K562 (cell line): Measurements from ENCODE around the gene FBL. TPM values are rescaled to one million over a fixed set of nuclear protein-coding genes. Genes with fewer than 3 reads are reported as not detected.

Experiments used
- COPS2 ChIP-seq: fragments of 450-650 bp; conservative IDR thresholded peaks from 2 replicates; pipeline ENCODE4 v1.6.1; 2016; ENCODE audit warnings: mild to moderate bottlenecking, moderate library complexity
- E4F1 ChIP-seq: fragments of 250-450 bp; sonication (Bioruptor Pico); IDR thresholded peaks from 2 replicates; pipeline ENCODE4 v1.5.0; 2021; ENCODE audit warnings: mild to moderate bottlenecking, borderline replicate concordance
- FOXM1 ChIP-seq, 2 experiments: fragments of 450-650 bp in 1 of 2; sonication (generic) in 1 of 2; formaldehyde crosslinking in 1 of 2; IDR thresholded peaks; 2 replicates each; pipeline versions ENCODE4 v1.6.1 to v1.9.0; 2017 to 2022; ENCODE audit warnings: low read depth in 2 of 2, mild to moderate bottlenecking in 2 of 2, missing genetic modification reagents in 1 of 2, moderate library complexity in 1 of 2
- MLLT1 ChIP-seq, 2 experiments: fragments of 450-650 bp; IDR thresholded peaks; 2 replicates each; pipeline ENCODE4 v1.6.1; 2016
- NEUROD1 ChIP-seq: fragments of 150-350 bp; IDR thresholded peaks from 2 replicates; pipeline ENCODE4 v1.6.1; 2014; ENCODE audit warnings: borderline replicate concordance, low read length, low read depth; ENCODE audit not compliant: partially characterized antibody
- ZBTB7A ChIP-seq: IDR thresholded peaks from 2 replicates; pipeline ENCODE4 v1.6.1; 2011; ENCODE audit warnings: low read depth, mild to moderate bottlenecking, low read length, moderate library complexity, borderline replicate concordance; ENCODE audit not compliant: control insufficient read depth
- polyA plus RNA-seq, 8 experiments: library from polyadenylated mRNA; depleted of rRNA in 4 of 8; stranded (reverse) in 5 of 8; unstranded in 3 of 8; fragments of >200 nt; fragmentation: Nextera tagmentation in 2 of 8; fragmentation: Illumina TruSeq in 1 of 8; extraction: Ambion mirVana in 2 of 8; extraction: Trizol in 1 of 8; gene quantifications; 2 replicates each; pipeline versions ENCODE4 v1.2.1 to v1.2.3, GENCODE V29; 2011 to 2014; ENCODE audit warnings: inconsistent platforms in 1 of 8, missing spikeins in 1 of 8
- total RNA-seq, 7 experiments: library from RNA; depleted of rRNA in 6 of 7; stranded (reverse); fragments of >200 nt in 6 of 7; fragmentation: Illumina TruSeq in 2 of 7; extraction: Trizol in 2 of 7; gene quantifications; 2 replicates each; pipeline versions ENCODE4 v1.2.1 to v1.2.3, GENCODE V29; 2011 to 2021; ENCODE audit warnings: low replicate concordance in 1 of 7
- TF ChIP-seq, protein P1 (sequence below): fragments of 450-650 bp; IDR thresholded peaks from 2 replicates; pipeline ENCODE4 v1.6.1; 2016; ENCODE audit warnings: low read depth
- TF ChIP-seq, protein P2 (sequence below), 2 experiments: fragments of 450-650 bp in 1 of 2; sonication (generic) in 1 of 2; formaldehyde crosslinking in 1 of 2; IDR thresholded peaks in 1 of 2; conservative IDR thresholded peaks in 1 of 2; 2 replicates each; pipeline versions ENCODE4 v1.6.1 to v1.8.1; 2016 to 2023; ENCODE audit warnings: mild to moderate bottlenecking in 2 of 2, moderate library complexity in 2 of 2, inconsistent platforms in 1 of 2, missing genetic modification reagents in 1 of 2
- TF ChIP-seq, protein P3 (sequence below): fragments of 250-450 bp; sonication (Bioruptor Pico); IDR thresholded peaks from 2 replicates; pipeline ENCODE4 v1.8.0; 2022; ENCODE audit warnings: moderate library complexity, mild to moderate bottlenecking, inconsistent platforms

FBL gene
- total and polyA plus RNA-seq, 9 of the 15 experiments (the other 6 are each of a cell fraction or from before 2014, with no cell fraction given): 201 to 1,696 (median 696) TPM

DNA sequence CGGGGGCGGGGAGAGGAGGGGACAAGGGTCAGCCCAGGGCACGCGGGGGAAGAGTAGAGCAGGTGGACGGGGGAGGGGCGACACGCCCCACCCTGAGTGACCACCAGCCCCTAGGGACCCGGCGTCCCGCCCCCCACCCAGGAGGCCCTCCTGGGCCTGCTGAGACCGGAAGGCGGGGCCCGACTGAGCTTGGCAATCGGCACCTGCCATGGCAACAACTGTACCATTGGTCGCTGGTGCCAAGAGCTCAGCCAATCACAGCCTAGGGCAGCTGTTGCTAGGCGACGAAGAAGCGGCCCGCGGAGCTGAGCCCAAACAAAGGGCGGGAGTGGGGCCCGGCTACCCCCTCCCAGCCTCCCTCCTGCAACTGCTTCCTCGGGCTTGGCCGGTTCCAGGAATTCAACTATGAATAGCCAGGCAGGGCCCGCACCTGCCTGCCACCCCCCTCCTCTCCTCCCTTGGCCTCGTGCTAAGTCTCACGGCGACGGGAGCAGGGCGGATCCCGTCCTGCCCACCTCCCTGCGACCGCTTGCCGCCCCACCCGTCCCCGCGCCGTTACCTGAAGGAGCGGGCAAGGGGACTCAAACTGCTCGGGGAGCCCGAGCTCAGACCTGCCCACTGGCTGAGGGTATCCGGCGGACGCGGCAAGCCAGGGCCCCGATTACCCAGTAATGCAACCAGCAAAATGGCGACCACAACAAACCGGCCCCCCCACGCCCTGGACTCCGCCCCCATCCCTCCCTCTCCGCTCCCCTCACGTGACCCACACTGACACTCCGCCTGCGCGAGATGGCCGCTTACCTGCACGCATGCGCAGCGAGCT, 12.5 kb downstream of the FBL start, which contains the start of gene DYRK1B (continued):
- TF ChIP-seq ZBTB7A (peak; percentile 73; the same call in 1 of the 2 replicates), FOXM1 (IDR thresholded peaks at IDR 0.05; ENCODE audit: low read depth) (no peak), FOXM1 (CRISPR knock-in tag; IDR thresholded peaks at IDR 0.05; ENCODE audit: low read depth) (no peak), MLLT1 (IDR thresholded peaks at IDR 0.05) (no peak), NEUROD1 (peak; percentile 85), COPS2 (no peak), E4F1 (CRISPR knock-in tag) (no peak)
- TF ChIP-seq, protein P1, sequence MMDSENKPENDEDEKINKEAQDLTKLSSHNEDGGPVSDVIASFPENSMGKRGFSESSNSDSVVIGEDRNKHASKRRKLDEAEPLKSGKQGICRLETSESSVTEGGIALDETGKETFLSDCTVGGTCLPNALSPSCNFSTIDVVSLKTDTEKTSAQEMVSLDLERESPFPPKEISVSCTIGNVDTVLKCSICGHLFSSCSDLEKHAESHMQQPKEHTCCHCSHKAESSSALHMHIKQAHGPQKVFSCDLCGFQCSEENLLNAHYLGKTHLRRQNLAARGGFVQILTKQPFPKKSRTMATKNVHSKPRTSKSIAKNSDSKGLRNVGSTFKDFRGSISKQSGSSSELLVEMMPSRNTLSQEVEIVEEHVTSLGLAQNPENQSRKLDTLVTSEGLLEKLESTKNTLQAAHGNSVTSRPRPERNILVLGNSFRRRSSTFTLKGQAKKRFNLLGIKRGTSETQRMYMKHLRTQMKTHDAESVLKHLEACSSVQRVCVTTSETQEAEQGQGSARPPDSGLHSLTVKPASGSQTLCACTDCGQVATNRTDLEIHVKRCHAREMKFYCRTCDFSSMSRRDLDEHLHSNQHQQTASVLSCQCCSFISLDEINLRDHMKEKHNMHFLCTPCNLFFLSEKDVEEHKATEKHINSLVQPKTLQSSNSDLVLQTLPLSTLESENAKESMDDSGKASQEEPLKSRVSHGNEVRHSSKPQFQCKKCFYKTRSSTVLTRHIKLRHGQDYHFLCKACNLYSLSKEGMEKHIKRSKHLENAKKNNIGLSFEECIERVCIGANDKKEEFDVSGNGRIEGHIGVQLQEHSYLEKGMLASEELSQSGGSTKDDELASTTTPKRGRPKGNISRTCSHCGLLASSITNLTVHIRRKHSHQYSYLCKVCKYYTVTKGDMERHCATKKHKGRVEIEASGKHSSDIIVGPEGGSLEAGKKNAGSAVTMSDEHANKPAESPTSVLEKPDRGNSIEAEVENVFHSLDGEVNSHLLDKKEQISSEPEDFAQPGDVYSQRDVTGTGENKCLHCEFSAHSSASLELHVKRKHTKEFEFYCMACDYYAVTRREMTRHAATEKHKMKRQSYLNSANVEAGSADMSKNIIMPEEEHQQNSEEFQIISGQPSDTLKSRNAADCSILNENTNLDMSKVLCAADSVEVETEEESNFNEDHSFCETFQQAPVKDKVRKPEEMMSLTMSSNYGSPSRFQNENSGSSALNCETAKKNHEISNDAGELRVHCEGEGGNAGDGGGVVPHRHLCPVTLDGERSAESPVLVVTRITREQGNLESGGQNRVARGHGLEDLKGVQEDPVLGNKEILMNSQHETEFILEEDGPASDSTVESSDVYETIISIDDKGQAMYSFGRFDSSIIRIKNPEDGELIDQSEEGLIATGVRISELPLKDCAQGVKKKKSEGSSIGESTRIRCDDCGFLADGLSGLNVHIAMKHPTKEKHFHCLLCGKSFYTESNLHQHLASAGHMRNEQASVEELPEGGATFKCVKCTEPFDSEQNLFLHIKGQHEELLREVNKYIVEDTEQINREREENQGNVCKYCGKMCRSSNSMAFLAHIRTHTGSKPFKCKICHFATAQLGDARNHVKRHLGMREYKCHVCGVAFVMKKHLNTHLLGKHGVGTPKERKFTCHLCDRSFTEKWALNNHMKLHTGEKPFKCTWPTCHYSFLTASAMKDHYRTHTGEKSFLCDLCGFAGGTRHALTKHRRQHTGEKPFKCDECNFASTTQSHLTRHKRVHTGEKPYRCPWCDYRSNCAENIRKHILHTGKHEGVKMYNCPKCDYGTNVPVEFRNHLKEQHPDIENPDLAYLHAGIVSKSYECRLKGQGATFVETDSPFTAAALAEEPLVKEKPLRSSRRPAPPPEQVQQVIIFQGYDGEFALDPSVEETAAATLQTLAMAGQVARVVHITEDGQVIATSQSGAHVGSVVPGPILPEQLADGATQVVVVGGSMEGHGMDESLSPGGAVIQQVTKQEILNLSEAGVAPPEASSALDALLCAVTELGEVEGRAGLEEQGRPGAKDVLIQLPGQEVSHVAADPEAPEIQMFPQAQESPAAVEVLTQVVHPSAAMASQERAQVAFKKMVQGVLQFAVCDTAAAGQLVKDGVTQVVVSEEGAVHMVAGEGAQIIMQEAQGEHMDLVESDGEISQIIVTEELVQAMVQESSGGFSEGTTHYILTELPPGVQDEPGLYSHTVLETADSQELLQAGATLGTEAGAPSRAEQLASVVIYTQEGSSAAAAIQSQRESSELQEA: no peak
- TF ChIP-seq, protein P2, sequence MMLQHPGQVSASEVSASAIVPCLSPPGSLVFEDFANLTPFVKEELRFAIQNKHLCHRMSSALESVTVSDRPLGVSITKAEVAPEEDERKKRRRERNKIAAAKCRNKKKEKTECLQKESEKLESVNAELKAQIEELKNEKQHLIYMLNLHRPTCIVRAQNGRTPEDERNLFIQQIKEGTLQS (IDR thresholded peaks at IDR 0.05): no peak
- TF ChIP-seq, protein P2 (CRISPR knock-in tag; conservative IDR thresholded peaks at IDR 0.05): peak; percentile 58; the same call in 1 of the 2 replicates
- TF ChIP-seq, protein P3, sequence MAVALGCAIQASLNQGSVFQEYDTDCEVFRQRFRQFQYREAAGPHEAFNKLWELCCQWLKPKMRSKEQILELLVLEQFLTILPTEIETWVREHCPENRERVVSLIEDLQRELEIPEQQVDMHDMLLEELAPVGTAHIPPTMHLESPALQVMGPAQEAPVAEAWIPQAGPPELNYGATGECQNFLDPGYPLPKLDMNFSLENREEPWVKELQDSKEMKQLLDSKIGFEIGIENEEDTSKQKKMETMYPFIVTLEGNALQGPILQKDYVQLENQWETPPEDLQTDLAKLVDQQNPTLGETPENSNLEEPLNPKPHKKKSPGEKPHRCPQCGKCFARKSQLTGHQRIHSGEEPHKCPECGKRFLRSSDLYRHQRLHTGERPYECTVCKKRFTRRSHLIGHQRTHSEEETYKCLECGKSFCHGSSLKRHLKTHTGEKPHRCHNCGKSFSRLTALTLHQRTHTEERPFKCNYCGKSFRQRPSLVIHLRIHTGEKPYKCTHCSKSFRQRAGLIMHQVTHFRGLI (CRISPR knock-in tag): no peak
